HG03571 (cell line): ENCODE measurements around the gene ZFYVE27.

ENCODE experiments used
- ATAC-seq: cut with Tn5 transposase; IDR thresholded peaks from one replicate; pipeline ENCODE4 v1.9.1; 2021; ENCODE audit not compliant: unreplicated experiment

Gene ZFYVE27

DNA sequence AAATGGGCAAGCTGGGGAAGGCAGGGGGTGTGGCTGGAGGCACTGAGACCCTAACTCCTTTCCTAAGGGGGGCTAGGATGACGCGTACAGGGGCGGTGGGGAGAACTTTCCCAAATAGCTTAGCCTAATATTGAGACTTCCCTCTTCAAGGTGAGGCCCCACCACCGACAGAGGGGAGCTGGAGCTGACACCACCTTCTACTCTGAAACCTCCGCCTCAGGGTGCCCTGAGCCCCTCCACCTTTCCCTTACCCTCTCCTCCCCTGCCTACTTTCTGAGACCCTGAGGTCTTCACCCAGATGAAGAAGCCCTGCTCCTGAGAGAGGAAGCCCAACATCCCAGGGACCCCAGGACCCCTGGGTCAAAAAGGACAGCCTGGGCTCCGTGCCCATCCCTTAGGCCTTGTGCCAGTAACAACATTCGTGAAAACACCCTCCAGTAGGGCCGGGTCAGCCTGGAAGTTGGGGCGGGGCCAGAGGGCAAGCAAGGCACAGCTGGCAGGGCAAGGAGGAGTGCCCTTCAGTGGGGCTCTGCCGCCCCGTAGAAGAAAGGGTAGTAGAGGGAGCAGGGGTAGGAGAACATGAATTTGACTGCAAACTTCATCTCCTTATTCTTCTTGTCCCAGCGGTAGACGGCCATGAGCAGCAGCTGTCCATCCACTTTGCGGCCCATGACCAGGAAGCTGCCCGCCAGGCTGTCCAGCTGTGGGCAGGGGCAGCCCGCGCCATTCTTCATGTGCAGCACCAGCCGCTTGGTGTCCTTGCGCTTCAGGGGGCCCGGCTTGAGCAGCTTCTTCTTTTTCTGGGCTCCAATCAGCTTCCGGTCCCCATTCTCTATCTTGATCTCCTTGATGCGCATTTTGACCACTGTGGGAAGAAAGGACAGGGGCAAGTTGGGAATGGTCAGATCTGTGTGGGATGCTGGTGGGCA lies 30.3 kb downstream of the ZFYVE27 start:
- no peak for ATAC-seq

DNA sequence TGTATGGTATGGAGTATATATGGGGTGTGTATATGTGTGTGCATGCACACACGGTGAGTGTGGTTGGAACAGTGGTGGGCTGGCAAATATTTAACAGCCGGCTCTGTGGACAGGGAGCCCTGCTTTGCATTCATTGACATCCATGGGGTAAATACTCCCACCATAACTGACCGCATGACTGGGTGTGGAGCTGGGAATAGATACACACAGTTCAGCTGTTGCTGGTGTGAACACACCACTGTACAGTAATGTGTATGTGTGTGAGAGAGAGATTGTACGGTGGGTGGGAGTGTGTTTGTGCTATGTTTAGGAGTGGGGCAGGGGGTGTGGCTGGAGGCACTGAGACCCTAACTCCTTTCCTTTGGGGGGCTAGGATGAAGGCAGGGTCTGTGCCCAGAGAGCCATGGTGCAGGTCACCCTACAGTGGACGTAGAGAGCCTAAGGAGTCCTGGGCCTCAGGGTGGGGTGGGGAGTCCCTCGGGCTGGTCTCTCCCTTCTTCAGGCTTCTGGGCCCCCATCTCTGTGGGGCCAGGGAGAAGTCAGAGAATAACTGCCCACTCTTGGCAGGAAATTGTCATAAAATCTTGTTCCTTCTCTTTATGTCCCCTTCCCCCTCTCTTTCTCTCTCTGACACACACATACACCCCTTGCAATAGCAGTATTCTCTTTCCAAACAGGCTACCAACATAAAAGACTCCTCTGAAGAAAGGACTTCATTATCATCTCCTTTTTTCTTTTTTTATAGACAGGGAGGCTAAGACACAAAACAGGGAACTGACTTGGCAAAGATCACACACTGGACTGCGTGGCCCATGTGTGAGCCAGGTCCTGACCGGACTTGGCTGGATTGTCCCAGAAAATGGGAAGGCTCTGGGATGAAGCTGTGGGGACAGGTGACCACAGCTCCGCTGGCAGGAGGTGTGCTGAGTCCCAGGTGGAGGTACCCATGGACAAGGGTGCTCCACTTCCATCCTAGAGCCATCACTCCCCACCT lies 31.7 kb downstream of the ZFYVE27 start:
- no peak for ATAC-seq

DNA sequence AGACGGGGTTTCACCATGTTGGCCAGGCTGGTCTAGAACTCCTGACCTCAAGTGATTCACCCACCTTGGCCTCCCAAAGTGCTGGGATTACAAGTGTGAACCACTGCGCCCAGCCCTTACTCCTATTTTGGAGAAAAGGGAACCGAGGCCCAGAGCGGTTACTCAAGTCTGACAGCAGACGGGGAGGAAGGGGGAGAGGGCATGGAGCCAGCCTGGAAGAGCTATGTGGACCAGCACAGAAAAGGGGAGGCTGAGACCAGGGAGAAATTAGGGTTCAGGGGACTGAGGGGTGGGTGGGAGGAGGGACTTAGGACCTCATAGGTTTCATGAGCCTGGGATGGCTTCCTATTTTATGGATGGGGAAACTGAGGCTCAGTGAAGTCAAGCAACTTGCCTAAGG lies 33.3 kb downstream of the ZFYVE27 start:
- no peak for ATAC-seq

DNA sequence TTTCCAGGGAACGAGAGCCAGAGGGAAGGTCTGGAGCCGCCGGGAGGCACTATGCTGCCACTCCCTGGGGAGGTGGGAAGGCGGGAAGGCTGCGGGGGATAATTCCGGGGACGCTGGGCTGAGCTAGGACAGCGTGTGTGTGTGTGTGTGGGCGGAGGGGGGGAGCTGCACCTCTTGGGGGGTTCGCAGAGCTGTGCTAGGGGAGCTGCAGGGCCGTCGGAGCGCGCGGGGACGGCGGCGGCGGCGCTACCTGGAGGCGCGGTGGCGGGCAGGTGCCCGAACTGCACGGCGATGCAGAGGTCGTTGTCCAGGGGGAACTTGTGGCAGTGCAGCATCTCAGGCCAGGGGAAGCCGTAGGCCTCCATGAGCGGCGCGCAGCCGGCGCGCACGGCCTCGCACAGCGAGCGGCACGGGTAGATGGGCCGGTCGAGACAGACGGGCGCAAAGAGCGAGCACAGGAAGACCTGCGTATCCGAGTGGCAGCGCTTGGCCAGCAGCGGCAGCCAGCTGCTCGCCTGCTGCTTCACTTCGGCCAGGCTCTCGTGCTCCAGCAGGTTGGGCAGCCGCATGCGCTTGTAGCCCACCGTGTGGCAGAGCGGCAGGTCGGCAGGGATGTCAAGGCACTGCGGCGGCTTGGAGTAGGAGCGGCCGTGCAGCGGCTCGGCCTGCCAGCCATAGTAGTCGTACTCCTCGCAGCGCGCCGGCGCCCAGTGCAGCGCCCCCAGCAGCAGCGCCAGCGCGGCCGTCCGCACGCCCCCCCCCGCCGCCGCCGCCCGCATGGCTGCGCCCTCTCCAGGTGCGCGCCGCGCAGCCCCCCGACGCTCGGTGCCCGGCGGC lies 34.3 kb downstream of the ZFYVE27 start:
- ATAC-seq: no peak

DNA sequence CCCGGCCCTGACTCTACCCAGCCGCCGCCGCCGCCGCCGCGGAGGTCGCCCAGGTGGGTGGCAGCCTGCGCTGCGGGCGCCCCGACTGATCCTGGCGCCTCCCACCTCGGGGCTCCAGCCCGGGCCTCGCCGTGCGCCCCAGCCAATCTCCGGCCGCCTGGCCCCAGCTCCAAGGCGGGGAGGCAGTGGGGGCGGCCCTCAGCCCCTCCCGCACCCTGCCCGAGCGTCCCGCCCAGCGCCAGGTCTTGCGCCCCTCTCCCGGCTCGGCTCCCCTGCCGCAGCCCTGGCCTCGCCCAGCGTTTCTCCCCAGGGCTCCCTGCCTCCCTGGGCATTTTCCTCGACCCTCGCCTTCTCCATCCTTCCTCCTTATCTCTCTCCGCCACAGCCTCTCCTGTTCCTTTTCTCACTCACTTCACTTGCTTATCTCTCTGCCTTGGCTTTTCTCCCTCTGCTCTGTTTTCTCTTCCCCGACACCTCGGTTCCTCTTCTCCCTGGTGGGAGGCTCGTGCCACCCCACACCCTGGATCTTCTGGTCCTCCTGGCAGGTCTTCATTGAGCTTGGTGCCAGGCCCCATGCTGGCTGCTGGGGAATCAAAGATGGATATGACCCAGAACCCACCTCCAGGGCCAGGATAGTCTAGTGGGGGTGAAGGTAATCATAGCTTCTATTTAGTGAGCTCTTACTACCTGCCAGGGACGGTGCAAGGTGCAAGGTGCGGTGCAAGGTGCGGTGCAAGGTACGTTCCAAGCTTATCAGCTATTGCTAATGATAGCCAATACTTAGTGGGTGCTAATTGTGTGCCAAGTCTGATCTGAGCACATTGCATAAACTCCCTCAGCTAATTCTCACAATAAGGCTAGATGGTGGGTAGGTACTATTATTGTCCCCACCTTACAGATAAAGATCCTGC lies 35.2 kb downstream of the ZFYVE27 start, which contains the start of gene SFRP5:
TSS of gene SFRP5 (minus strand) at position 87 of the 911 bp plus-strand sequence. CDS start 166 bp downstream, outside the sequence.
- no peak for ATAC-seq

DNA sequence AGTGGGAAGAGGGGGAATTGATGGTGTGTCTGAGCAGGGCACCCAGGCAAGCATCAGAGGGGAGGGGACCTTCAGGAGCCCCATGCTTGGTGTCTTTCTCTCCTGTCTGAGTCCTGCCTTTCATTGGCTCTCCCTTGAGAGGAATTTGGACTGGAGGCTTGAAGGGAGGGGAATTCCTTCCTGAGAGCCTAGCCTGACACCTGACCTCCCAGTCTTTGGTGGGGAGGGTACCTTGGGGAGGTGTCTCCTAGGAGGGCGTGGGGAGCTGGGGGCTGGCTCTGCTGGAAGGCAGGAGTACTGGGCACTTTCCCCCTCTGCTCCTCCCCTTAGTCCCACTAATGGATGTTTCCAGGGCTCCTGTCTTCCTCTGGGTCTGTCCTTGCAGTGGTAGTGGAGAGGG lies 36.2 kb downstream of the ZFYVE27 start:
- no peak for ATAC-seq

DNA sequence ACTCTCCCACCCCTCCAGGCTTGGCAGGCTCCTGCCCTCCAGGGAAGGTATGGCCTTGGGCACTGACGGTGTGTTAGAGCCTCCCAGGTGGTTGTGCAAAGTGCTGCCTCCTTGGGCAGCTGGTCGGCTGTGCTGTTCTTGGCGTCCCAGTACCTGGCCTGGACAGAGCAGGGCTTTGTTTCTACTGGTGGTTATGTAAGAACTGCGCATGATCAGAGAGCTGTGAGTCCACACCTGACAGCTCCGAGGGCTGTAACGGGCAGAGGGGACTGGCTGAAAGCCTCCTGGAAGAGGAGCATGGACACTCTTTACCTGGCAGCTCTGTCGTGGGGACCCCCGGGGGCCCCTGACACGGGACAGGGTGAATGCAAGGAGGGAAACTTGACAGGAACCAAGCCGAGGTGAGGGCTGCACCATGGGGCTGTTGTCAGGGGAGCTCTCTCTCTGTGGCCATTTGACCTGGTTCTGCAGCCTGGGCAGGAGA lies 37.9 kb downstream of the ZFYVE27 start:
- no peak for ATAC-seq

DNA sequence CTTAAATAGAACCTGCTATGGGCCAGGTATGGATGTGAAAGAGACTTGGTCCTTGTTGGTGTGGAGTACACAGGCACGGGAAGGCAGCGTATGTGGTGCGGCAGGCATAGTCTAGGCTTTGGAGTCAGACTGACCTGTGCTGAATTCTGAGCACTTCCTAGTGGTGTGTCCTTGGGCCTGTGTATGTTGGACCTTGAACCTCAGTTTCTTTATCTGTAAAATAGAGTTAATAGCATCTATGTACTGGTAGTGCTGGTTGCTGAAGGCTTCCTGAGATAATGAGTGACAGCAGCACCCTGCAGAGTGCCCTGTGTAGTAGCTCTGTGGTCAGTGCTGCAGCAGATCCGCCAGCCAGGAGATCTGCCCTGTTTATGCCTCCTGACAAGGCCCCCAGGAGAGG lies 40.2 kb downstream of the ZFYVE27 start:
- no peak for ATAC-seq

DNA sequence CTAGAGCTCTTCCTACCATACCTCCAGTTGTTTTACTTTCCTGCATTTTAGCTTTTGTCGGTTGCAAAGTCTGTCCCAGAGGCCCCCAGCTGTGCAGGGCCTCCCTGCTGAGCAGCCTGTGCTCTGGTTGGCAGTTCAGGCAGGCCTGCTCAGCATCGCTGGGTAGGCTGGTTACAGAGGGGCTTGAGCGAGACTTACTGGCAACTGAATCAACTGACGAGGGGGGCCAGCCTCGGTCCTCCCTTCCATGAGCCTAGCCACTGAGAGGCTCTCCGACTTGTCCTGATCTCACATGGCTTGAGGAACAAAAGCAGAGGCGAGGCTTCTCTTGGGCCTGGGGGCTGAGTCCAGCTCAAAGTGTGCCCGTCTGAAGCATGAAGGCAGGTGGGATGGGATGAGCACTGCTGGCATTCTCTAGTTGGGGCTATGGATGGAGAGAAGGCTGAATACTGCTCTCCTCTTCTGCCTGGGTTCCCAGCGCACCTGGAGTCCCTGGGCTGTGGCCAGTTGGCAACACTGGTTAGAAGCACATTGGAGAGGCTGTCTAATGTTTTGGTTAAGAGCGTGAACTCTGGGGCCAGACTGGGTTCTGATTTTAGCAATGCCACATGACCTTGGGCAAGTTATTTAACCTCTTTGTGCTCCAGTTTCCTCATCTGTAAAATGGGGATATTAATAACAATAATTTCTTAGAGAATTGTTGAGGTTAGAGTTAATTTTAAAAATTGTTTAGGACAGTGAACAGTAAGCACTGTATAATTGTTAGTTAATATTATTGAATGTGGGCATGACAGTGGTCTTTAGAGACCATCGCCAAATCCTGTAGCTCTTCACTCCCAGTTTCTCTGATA lies 41.7 kb downstream of the ZFYVE27 start:
- ATAC-seq: no peak

DNA sequence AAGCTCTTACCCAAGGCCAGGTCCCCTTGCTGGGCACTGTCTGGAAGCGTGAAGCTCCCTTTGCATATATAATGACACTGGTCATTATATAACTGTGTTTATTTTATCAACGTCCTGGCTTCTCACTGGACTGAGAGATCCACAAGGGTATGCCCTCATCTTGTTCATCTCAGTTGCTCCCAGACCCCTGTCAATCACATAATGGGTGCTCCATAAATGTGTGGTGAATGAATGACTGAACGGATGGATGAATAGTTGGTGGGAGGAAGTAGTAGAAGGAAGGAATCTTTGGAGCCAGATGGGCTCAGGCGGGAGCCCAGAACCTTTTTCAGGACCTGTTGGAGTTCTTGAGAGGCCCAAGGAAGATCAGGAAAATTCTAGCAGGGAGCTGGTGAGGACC lies 42.6 kb downstream of the ZFYVE27 start:
- ATAC-seq: no peak

DNA sequence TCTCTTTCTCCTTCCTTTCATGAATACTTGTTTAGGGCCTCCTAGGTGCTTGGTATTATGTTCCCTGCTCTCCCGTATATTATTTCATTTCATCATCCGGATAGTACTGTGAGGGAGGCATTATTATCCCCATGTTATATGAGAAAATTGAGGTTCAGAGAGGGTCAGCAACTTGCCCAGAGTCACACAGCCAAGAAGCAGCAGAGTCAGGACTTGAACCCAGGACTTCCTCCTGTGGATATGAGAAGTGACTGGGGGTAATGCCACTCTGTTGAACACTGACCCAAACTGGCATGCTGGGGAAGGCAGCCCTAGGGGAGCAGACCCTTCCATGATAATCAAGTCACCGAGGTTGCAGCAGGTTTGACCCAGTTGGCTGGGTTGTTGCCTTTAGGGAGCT lies 43.0 kb downstream of the ZFYVE27 start:
- ATAC-seq: no peak

DNA sequence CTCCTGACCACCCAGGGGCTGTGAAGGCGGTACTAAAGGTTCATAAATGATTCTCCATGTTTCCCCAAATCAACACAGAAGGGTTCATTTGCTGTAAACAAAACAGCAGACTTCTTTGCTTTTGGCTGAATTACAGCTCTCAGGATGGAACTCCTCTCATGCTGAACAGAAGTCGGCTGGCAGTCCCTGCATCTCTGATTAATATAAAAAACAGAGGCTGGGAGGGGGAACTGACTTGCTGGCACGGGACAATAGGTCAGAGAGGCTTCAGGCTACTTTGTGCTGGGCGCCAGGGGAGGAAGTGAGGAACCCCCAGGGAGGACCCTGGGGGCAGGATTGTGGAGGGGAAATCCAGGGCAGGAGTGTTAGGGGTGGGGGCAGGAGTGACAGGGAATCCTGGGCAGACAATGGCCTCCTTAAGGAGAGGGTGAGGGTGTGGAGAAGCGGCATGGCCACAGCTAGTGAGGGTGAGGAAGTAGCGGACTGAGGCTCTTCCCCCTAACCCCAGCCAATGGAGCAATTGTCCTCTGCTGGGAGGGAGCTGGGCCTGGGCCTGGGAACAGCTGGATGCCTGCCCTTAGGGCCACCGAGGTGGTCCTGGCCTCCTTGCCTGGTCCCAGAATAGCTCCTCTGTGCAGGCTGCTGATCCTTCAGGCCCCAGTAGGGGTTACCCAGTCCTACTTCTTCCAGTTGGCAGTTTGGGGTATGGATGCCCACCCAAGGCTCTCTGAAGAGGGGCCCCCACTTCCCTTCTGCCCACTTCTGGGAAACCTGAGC lies 44.1 kb downstream of the ZFYVE27 start:
- no peak for ATAC-seq

DNA sequence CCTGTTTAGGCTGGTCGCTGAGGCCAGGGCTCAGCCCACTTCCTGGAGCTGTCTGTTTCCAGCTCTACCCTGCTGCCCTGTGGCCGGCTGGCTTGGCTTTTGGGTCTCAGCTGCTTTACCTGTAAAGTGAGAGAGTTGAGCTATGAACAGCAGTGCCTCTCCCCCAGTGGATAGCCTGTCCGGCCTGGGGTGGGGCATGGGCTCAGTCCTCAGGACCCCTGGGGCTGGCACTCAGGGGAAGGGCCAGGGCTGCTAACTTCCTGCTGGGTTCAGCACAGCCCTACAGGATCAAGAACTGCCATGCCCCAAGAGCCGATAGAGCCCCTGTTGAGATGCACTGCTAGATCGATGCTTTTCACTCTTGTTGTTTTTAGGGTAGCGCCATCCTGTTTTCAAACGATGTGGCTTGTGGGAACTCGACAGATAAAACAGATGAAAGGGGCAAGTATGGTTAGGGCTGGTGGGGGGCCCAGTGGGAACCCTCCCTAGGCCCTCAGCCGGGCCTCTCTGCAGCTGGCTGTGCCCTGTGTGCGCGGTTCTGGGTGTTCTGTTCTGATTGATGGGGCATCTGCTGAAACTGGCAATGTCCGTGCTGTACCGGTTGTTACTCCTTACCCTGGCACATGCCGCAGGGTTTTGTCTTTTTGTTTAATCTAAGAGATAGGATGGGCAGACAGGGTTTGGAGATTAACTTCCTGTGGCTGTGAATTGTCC lies 44.8 kb downstream of the ZFYVE27 start:
- ATAC-seq: no peak

DNA sequence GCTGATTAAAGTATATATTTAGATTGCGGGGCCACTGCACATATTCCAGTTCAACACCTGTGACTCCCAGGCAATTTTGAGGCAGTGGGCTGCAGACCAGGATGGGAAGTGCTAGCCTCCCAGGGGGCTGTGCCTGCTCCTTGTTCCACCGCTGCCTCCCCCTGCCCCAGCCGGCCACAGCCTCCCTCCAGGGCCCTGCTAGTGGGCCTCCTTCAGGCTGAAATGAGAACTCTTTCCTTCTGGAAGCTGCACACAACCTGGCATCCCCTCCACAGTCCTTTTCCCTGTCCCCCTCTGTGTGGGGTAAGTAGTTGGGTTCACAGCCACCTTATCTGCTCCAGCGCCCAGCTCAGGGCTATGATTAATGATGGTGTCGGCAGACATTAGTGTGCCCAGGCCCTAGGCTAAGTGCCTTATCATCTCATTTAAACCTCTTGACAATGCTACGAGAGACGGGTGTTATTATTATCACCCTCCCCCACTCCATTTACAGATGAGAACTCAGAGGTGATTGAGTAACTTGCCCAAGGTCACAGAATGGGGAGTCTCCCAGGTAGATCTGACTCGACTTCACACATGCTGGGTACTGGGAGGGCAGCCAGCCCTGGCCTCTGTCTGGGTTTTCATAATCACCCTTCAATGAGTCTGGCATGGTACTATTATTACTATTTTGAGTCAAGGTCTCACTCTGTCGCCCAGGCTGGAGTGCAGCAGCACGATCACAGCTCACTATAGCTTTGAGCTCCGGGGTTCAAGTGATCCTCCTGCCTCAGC lies 45.7 kb downstream of the ZFYVE27 start:
- ATAC-seq: no peak

DNA sequence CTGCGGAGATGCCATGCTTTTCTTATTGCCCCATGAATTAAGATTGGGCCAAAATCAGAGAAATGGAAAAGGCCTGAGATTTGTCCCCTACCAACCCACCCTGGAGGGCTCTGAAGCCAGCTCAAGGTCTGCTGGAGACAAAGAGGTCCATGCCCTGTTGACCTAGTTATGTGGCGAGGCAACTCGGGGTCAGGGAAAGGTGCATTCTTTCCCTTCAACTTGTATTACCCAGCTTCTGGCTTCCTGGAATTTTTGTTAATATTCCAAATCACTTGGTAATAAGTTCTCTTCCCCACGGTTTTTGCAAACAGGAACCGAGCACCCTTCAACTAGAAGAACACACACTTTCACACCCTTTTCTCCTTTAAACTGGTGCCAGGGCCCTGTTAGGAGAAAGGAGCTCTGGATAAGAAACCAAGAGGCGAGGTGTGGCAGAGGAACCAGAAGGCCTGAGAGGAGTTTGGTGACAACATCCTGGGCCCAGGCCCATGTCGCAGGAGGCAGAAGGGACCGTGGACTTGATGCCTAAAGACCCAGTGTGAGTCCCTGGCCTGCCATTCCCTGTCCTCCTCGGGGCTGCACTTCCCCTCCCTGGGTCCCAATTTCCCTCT lies 47.4 kb downstream of the ZFYVE27 start:
- no peak for ATAC-seq

DNA sequence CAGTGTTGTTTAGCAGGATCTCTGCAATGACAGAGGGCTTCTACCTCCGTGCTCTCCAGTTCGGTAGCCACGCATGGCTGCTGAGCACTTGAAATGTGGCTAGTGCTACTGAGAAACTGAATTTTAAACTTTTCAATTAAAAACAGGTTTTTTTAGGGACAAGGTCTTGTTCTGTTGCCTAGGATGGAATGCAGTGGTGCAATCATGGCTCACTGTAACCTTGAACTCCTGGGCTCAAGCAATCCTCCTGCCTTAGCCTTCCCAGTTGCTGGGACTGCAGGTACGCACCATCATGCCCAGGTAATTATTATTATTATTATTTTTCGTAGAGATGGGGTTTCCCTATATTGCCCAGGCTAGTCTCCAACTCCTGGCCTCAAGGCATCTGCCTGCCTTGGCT lies 48.3 kb downstream of the ZFYVE27 start:
- no peak for ATAC-seq
